ENCODE data around the gene PIH1D1. TPM values are rescaled to one million over a fixed set of nuclear protein-coding genes. Genes with fewer than 3 reads are reported as not detected.

The PIH1D1 gene
- total RNA-seq, 2 experiments from 2014 or later: 152 to 154 TPM

Other genes with a start within 250 kb of the PIH1D1 start
- gene SLC6A16, start 126.6 kb downstream of the PIH1D1 start, total RNA-seq: under 1 TPM; 0.57 to 0.95 TPM
- gene CD37, start 116.4 kb downstream of the PIH1D1 start, total RNA-seq: 100 to 1,000 TPM; 101 to 102 TPM
- not detected for gene TEAD2, start 89.4 kb downstream of the PIH1D1 start, total RNA-seq
- gene DKKL1, start 87.9 kb downstream of the PIH1D1 start, total RNA-seq: not detected
- gene KASH5, start 63.6 kb downstream of the PIH1D1 start, total RNA-seq: under 1 TPM; 0.15 to 0.19 TPM
- not detected for gene PTH2, start 28.4 kb downstream of the PIH1D1 start, total RNA-seq
- gene GFY, start 26.4 kb downstream of the PIH1D1 start, total RNA-seq: not detected
- gene SLC17A7, start 10.3 kb downstream of the PIH1D1 start, total RNA-seq: not detected
- gene ALDH16A1, start 1.4 kb upstream of the PIH1D1 start, total RNA-seq: 10 to 100 TPM; 38.4 to 38.5 TPM
- 10 to 100 TPM; 52.2 to 55.1 TPM for gene FLT3LG, start 22.4 kb upstream of the PIH1D1 start, total RNA-seq
- 1,000 to 10,000 TPM; 3,587 to 3,700 TPM for gene RPL13A, start 35.8 kb upstream of the PIH1D1 start, total RNA-seq
- gene RPS11, start 44.6 kb upstream of the PIH1D1 start, total RNA-seq: 1,000 to 10,000 TPM; 2,789 to 2,826 TPM
- gene FCGRT, start 60.8 kb upstream of the PIH1D1 start, total RNA-seq: 10 to 100 TPM; 10.3 to 12.4 TPM
- gene RCN3, start 76.2 kb upstream of the PIH1D1 start, total RNA-seq: 1 to 10 TPM; 2.6 to 2.8 TPM
- 10 to 100 TPM; 59.7 to 60.2 TPM for gene NOSIP, start 128.7 kb upstream of the PIH1D1 start, total RNA-seq
- 1 to 10 TPM; 1.1 to 1.4 TPM for gene PRRG2, start 129.5 kb upstream of the PIH1D1 start, total RNA-seq
- gene PRR12, start 139.4 kb upstream of the PIH1D1 start, total RNA-seq: 10 to 100 TPM; 22.0 to 22.3 TPM
- gene RRAS, start 188.3 kb upstream of the PIH1D1 start, total RNA-seq: 1 to 10 TPM; 5.0 to 5.4 TPM
- gene SCAF1, start 190.4 kb upstream of the PIH1D1 start, total RNA-seq: 10 to 100 TPM; 71.7 to 76.5 TPM
- gene IRF3, start 214.0 kb upstream of the PIH1D1 start, total RNA-seq: 100 to 1,000 TPM; 120 to 122 TPM
- gene BCL2L12, start 214.1 kb upstream of the PIH1D1 start, total RNA-seq: 10 to 100 TPM; 72.3 to 73.6 TPM
- 100 to 1,000 TPM; 538 to 559 TPM for gene PRMT1, start 225.5 kb upstream of the PIH1D1 start, total RNA-seq
- 1 to 10 TPM; 7.3 TPM for gene ADM5, start 237.8 kb upstream of the PIH1D1 start, total RNA-seq
- under 1 TPM; 0.32 to 0.61 TPM for gene CPT1C, start 239.3 kb upstream of the PIH1D1 start, total RNA-seq